GM12878 (cell line): ENCODE measurements around the gene KIAA1217. TPM values are rescaled to one million over a fixed set of nuclear protein-coding genes. Genes with fewer than 3 reads are reported as not detected.

Experiments used
- ATAC-seq: fragments of 200-7000 bp; cut with Tn5 transposase; 3 replicates; pipeline ENCODE4 v1.9.1; 2020; ENCODE audit warnings: mild to moderate bottlenecking, moderate library complexity
- BruUV-seq: library from RNA; stranded (reverse); fragments of 400-500 nt; replicated peaks from 2 replicates; lab custom pipeline; 2021; lab: Mats Ljungman, UMichigan
- CTCF ChIA-PET: fragments of 300-600 bp; sonication (Branson Sonifier 250); formaldehyde crosslinking; extraction: SDS; loops from one replicate; lab custom pipeline; 2021; ENCODE audit warnings: inconsistent platforms; lab: Yijun Ruan, JAX
- POLR2A ChIA-PET: fragments of 350-600 bp; formaldehyde crosslinking; extraction: SDS; loops from one replicate; lab custom pipeline; 2021; ENCODE audit warnings: inconsistent platforms; lab: Charles Lee
- RAD21 ChIA-PET: fragments of 300-600 bp; sonication (Branson Sonifier 250); formaldehyde crosslinking; loops from one replicate; lab custom pipeline; 2023; ENCODE audit warnings: antibody characterized with exemption; ENCODE audit not compliant: unreplicated experiment; lab: Charles Lee
- SMC1A ChIA-PET: fragments of 300-600 bp; sonication (Branson Sonifier 250); formaldehyde crosslinking; loops from one replicate; lab custom pipeline; 2023; ENCODE audit not compliant: unreplicated experiment, uncharacterized antibody; lab: Charles Lee
- DNase-seq: peaks from one replicate; pipeline ENCODE4 v3.0.0-alpha.2; 2011; ENCODE audit warnings: low read depth, low spot score
- FAIRE-seq: peaks from 3 replicates; lab custom pipeline; 2011; peaks lifted over from hg19 to GRCh38; lab: Jason Lieb, UNC
- H2AFZ ChIP-seq: 2 replicates; pipeline ENCODE4 v1.6.0; 2011; ENCODE audit warnings: low read depth, low read length, control low read depth; ENCODE audit not compliant: control insufficient read depth
- H3K27ac ChIP-seq: 2 replicates; pipeline ENCODE4 v1.5.1; 2011; ENCODE audit warnings: control low read depth; ENCODE audit not compliant: control insufficient read depth, insufficient read depth
- H3K27me3 ChIP-seq, 2 experiments: replicated peaks in 1 of 2; 2 replicates each; pipeline versions ENCODE4 v1.6.0 to v1.6.1; 2011; ENCODE audit warnings: low read length in 1 of 2; ENCODE audit not compliant: control insufficient read depth in 2 of 2, insufficient read depth in 2 of 2
- H3K36me3 ChIP-seq, 2 experiments: 2 replicates each; pipeline ENCODE4 v1.5.1; 2011; ENCODE audit warnings: low read length in 1 of 2; ENCODE audit not compliant: control insufficient read depth in 2 of 2, insufficient read depth in 2 of 2
- H3K4me1 ChIP-seq: 2 replicates; pipeline ENCODE4 v1.6.1; 2011; ENCODE audit warnings: mild to moderate bottlenecking, low read length, moderate library complexity, mixed read lengths; ENCODE audit not compliant: control insufficient read depth, insufficient read depth
- H3K4me2 ChIP-seq: 2 replicates; pipeline ENCODE4 v1.6.0; 2011; ENCODE audit warnings: control low read depth; ENCODE audit not compliant: control insufficient read depth, insufficient read depth
- H3K4me3 ChIP-seq: fragments of 200-600 bp; sonication (generic); 2 replicates; pipeline ENCODE4 v1.5.1; 2016
- H3K79me2 ChIP-seq: 2 replicates; pipeline ENCODE4 v1.6.0; 2011; ENCODE audit warnings: low read length; ENCODE audit not compliant: control insufficient read depth, insufficient read depth
- H3K9ac ChIP-seq: 2 replicates; pipeline ENCODE4 v1.8.0; 2011; ENCODE audit warnings: low read length, control low read depth, mixed read lengths; ENCODE audit not compliant: control insufficient read depth, insufficient read depth
- H3K9me3 ChIP-seq: replicated peaks from 3 replicates; pipeline ENCODE4 v1.5.1; 2011; ENCODE audit warnings: mild to moderate bottlenecking, low read length; ENCODE audit not compliant: control insufficient read depth, insufficient read depth
- H4K20me1 ChIP-seq: 2 replicates; pipeline ENCODE4 v1.6.0; 2011; ENCODE audit not compliant: control insufficient read depth, insufficient read depth
- BCL11A ChIP-seq: IDR thresholded peaks from 2 replicates; pipeline ENCODE4 v1.6.1; 2011; ENCODE audit warnings: low read depth, low read length
- BMI1 ChIP-seq: fragments of 450-650 bp; IDR thresholded peaks from 2 replicates; pipeline ENCODE4 v1.6.1; 2016; ENCODE audit warnings: mild to moderate bottlenecking, moderate library complexity, borderline replicate concordance
- CUX1 ChIP-seq: IDR thresholded peaks from 2 replicates; pipeline ENCODE4 v1.6.1; 2012; ENCODE audit warnings: improper control_type of control experiment, low read depth, low read length; ENCODE audit not compliant: insufficient replicate concordance
- HDAC2 ChIP-seq: fragments of 200-600 bp; sonication (generic); IDR thresholded peaks from 2 replicates; pipeline ENCODE4 v1.6.1; 2017
- NFIC ChIP-seq: IDR thresholded peaks from 2 replicates; pipeline ENCODE4 v1.6.1; 2012; ENCODE audit warnings: low read depth, mild to moderate bottlenecking, inconsistent platforms, low read length, moderate library complexity
- NRF1 ChIP-seq: conservative IDR thresholded peaks from 2 replicates; pipeline ENCODE4 v1.6.1; 2011; ENCODE audit warnings: mild to moderate bottlenecking, low read depth, low read length, improper control_type of control experiment
- PRDM15 ChIP-seq: fragments of 450-650 bp; formaldehyde crosslinking; IDR thresholded peaks from 2 replicates; pipeline ENCODE4 v1.4.0; 2020; ENCODE audit warnings: mild to moderate bottlenecking, moderate library complexity
- RAD21 ChIP-seq: IDR thresholded peaks from 2 replicates; pipeline ENCODE4 v1.6.1; 2011; ENCODE audit warnings: mild to moderate bottlenecking, low read depth, low read length, moderate library complexity; ENCODE audit not compliant: insufficient read depth
- SKIL ChIP-seq: fragments of 450-650 bp; IDR thresholded peaks from 2 replicates; pipeline ENCODE4 v1.6.1; 2017; ENCODE audit warnings: mild to moderate bottlenecking, low read depth, inconsistent platforms; ENCODE audit not compliant: poor library complexity, severe bottlenecking
- SMC3 ChIP-seq: IDR thresholded peaks from 2 replicates; pipeline ENCODE4 v1.6.1; 2011; ENCODE audit warnings: low read length, improper control_type of control experiment, borderline replicate concordance
- SP1 ChIP-seq: IDR thresholded peaks from one replicate; pipeline ENCODE4 v1.6.1; 2011; ENCODE audit warnings: low read depth, low read length
- STAT1 ChIP-seq: fragments of 450-650 bp; conservative IDR thresholded peaks from 2 replicates; pipeline ENCODE4 v1.6.1; 2014; ENCODE audit warnings: antibody characterized with exemption, mild to moderate bottlenecking
- SUZ12 ChIP-seq: fragments of 200-600 bp; sonication (generic); IDR thresholded peaks from one replicate; pipeline ENCODE4 v1.6.1; 2018; ENCODE audit warnings: antibody characterized with exemption, mild to moderate bottlenecking; ENCODE audit not compliant: unreplicated experiment
- TBL1XR1 ChIP-seq: IDR thresholded peaks from 2 replicates; pipeline ENCODE4 v1.6.1; 2012; ENCODE audit warnings: low read depth, low read length, improper control_type of control experiment
- ZNF622 ChIP-seq: fragments of 450-650 bp; IDR thresholded peaks from 2 replicates; pipeline ENCODE4 v1.6.1; 2017; ENCODE audit warnings: mild to moderate bottlenecking, inconsistent platforms
- WGBS: methylation state at CpG from one replicate; pipeline ENCODE4 v1.1.6; 2016; ENCODE audit warnings: low lambda C conversion rate; ENCODE audit not compliant: insufficient replicate concordance, insufficient coverage; ENCODE audit errors: missing lambda C conversion rate; 5-methylcytosine and 5-hydroxymethylcytosine counted together
- in situ Hi-C: fragments of 300-500 bp; cut with MboI; formaldehyde crosslinking; loops from 9 replicates; pipeline ENCODE4 v1.14.3; 2018; ENCODE audit warnings: mixed read lengths
- intact Hi-C: fragments of 100-400 bp; cut with micrococcal nuclease; formaldehyde crosslinking; loops from one replicate; pipeline ENCODE4 v1.14.2; 2022; ENCODE audit not compliant: unreplicated experiment
- polyA plus RNA-seq, 11 experiments: library from polyadenylated mRNA; depleted of rRNA in 4 of 11; unstranded in 6 of 11; stranded (reverse) in 5 of 11; fragments of >200 nt; fragmentation: Nextera tagmentation in 4 of 11; fragmentation: Illumina TruSeq in 1 of 11; extraction: Ambion mirVana in 4 of 11; extraction: Trizol in 1 of 11; gene quantifications; 1 replicate in 1 of 11; 2 replicates in 10 of 11; pipeline versions ENCODE4 v1.2.1 to v1.2.3, GENCODE V29; 2011 to 2016; ENCODE audit warnings: inconsistent platforms in 2 of 11, missing spikeins in 2 of 11, low read depth in 1 of 11
- total RNA-seq, 4 experiments: library from RNA; depleted of rRNA in 3 of 4; stranded (reverse); fragments of >200 nt in 3 of 4; fragmentation: Illumina TruSeq in 1 of 4; extraction: Trizol in 1 of 4; gene quantifications; 2 replicates each; pipeline versions ENCODE4 v1.2.1 to v1.2.3, GENCODE V29; 2013 to 2021

KIAA1217 gene
- total and polyA plus RNA-seq, 10 of the 15 experiments (the other 5 are each of a cell fraction or from before 2014, with no cell fraction given), result 0.57 to 3.8 (median 2.1) TPM

- 96% methylated on average over 7 of the region's 7 CpGs for WGBS
- CTCF ChIA-PET, result interaction anchor here (0.6 to 2.8 kb wide), 3 partner anchors 18 to 182 kb away, joined by 3 to 17 read pairs (median 3); no protein-coding TSS in a partner anchor
- H3K27me3 ChIP-seq, result no peaks in the 10 kb centered on the region
- H3K27ac ChIP-seq, result no peak overlapping the region
- H3K9ac ChIP-seq, result no peak overlapping the region
- in situ Hi-C loops, result no loop called here
- intact Hi-C loops, result no loop called here
- RAD21 ChIA-PET, result interaction anchor here (0.5 kb wide), 1 partner anchor 605 kb away, joined by 3 read pairs; no protein-coding TSS in a partner anchor
- no TSS peak for BruUV-seq
- H2AFZ ChIP-seq, result no peak overlapping the region
- SMC1A ChIA-PET, result no interaction called here
- H3K4me2 ChIP-seq, result no peak overlapping the region
- H4K20me1 ChIP-seq, result no peaks in the 10 kb centered on the region
- ATAC-seq (no peak), FAIRE-seq (no peak), DNase-seq (no peak)
- POLR2A ChIA-PET, result no interaction called here
- H3K4me1 ChIP-seq, result no peaks in the 10 kb centered on the region
- no peaks in the 10 kb centered on the region for H3K79me2 ChIP-seq
- peaks cover 0 to 5% of the 10 kb centered on the region in 2 experiments; a peak in 2 of 4 replicates for H3K36me3 ChIP-seq
- no peak overlapping the region for H3K4me3 ChIP-seq
- H3K9me3 ChIP-seq, result no peaks in the 10 kb centered on the region
- TF ChIP-seq SUZ12 (no peak), BCL11A (no peak), BMI1 (no peak), SP1 (no peak), RAD21 (no peak), STAT1 (no peak), HDAC2 (no peak), SMC3 (no peak), ZNF622 (no peak), SKIL (no peak), NFIC (no peak), TBL1XR1 (no peak), NRF1 (no peak), CUX1 (no peak), PRDM15 (CRISPR knock-in tag) (no peak)
These were observed 388.5 kb downstream of the KIAA1217 start for GRCh38 chr10:24597426-24597825.
